ENCODE data around the gene PPIG. TPM values are rescaled to one million over a fixed set of nuclear protein-coding genes. Genes with fewer than 3 reads are reported as not detected.

PPIG gene
- total and polyA plus RNA-seq, 4 donors = 15.2 to 49.3 (median 24.2) TPM

GRCh38 chr2:169690958-169691357 lies 106.8 kb downstream of the PPIG start:
- Histone ChIP-seq H3K27ac (ENCODE audit: low read depth in 1 of 2, low read length in 2 of 2) (no peak overlapping the region), H3K4me3 (ENCODE audit: low read depth in 1 of 3, low read length in 3 of 3) (no peak overlapping the region), H3K9me3 (ENCODE audit: control insufficient read depth in 4 of 4, low read length in 3 of 4) (no peaks in the 10 kb centered on the region), H3K9ac (ENCODE audit: low read depth in 1 of 2, low read length in 2 of 2) (no peak overlapping the region), H3K36me3 (ENCODE audit: control insufficient read depth in 4 of 4, insufficient read depth in 3 of 4, low read depth in 1 of 4, low read length in 3 of 4) (no peaks in the 10 kb centered on the region), H3K4me1 (ENCODE audit: control insufficient read depth in 4 of 4, insufficient read depth in 4 of 4, low read length in 3 of 4) (peaks cover 4 to 18% (median 13%) of the 10 kb centered on the region in 4 donors), H3K27me3 (ENCODE audit: control insufficient read depth in 4 of 4, insufficient read depth in 4 of 4, low read length in 3 of 4) (no peaks in the 10 kb centered on the region)
- 76% methylated on average over 1 of the region's 1 CpG for WGBS
- TF ChIP-seq CTCF (IDR thresholded peaks at IDR 0.05; ENCODE audit: low read depth, low read length, missing input control) (no peak), EGR1 (IDR thresholded peaks at IDR 0.05; ENCODE audit: low read depth in 2 of 2) (no peak), ZBTB33 (IDR thresholded peaks at IDR 0.05) (no peak), FOXA2 (IDR thresholded peaks at IDR 0.05) (no peak), MAX (IDR thresholded peaks at IDR 0.05) (no peak), RAD21 (IDR thresholded peaks at IDR 0.05) (no peak), SP1 (IDR thresholded peaks at IDR 0.05) (no peak), HNF4A (conservative IDR thresholded peaks at IDR 0.05) (no peak), JUND (IDR thresholded peaks at IDR 0.05) (no peak), ATF3 (IDR thresholded peaks at IDR 0.05) (no peak), TAF1 (conservative IDR thresholded peaks at IDR 0.05) (no peak)
- DNase-seq (ENCODE audit: low spot score) = no peak

Other genes with a start within 250 kb of the PPIG start
- gene LRP2, start 221.8 kb upstream of the PPIG start, total RNA-seq = 1 to 10 TPM in 1 of 2 donors, under 1 TPM in 1; 0.19 to 5.7 TPM
- gene LRP2, start 221.8 kb upstream of the PPIG start, polyA plus RNA-seq = under 1 TPM; 0.33 to 0.47 TPM
- 1 to 10 TPM; 2.1 TPM for gene BBS5, start 104.9 kb upstream of the PPIG start, total RNA-seq
- gene BBS5, start 104.9 kb upstream of the PPIG start, polyA plus RNA-seq = 1 to 10 TPM; 1.7 to 2.5 TPM
- under 1 TPM; 0.23 to 0.33 TPM for gene KLHL41, start 74.6 kb upstream of the PPIG start, total RNA-seq
- gene KLHL41, start 74.6 kb upstream of the PPIG start, polyA plus RNA-seq = under 1 TPM; 0.10 to 0.28 TPM
- gene FASTKD1, start 10.5 kb upstream of the PPIG start, total RNA-seq = 10 to 100 TPM; 17.1 to 20.7 TPM
- gene FASTKD1, start 10.5 kb upstream of the PPIG start, polyA plus RNA-seq = 10 to 100 TPM in 1 of 2 donors, 1 to 10 TPM in 1; 6.7 to 15.3 TPM
- under 1 TPM; 0.08 to 0.33 TPM for gene CFAP210, start 110.1 kb downstream of the PPIG start, total RNA-seq
- gene CFAP210, start 110.1 kb downstream of the PPIG start, polyA plus RNA-seq = under 1 TPM; 0.02 to 0.42 TPM
- 1 to 10 TPM; 2.5 to 4.7 TPM for gene PHOSPHO2, start 110.1 kb downstream of the PPIG start, total RNA-seq
- gene PHOSPHO2, start 110.1 kb downstream of the PPIG start, polyA plus RNA-seq = 1 to 10 TPM; 1.4 to 5.3 TPM
- 10 to 100 TPM; 10.2 to 11.9 TPM for gene KLHL23, start 149.5 kb downstream of the PPIG start, total RNA-seq
- gene KLHL23, start 149.5 kb downstream of the PPIG start, polyA plus RNA-seq = 1 to 10 TPM; 2.6 to 5.3 TPM
- 10 to 100 TPM; 35.1 to 49.2 TPM for gene SSB, start 214.5 kb downstream of the PPIG start, total RNA-seq
- 10 to 100 TPM; 29.9 to 61.4 TPM for gene SSB, start 214.5 kb downstream of the PPIG start, polyA plus RNA-seq
- gene METTL5, start 240.6 kb downstream of the PPIG start, total RNA-seq = 10 to 100 TPM; 15.4 to 25.7 TPM
- 10 to 100 TPM; 19.9 to 35.6 TPM for gene METTL5, start 240.6 kb downstream of the PPIG start, polyA plus RNA-seq
- 10 to 100 TPM; 34.3 to 69.4 TPM for gene UBR3, start 243.1 kb downstream of the PPIG start, total RNA-seq
- gene UBR3, start 243.1 kb downstream of the PPIG start, polyA plus RNA-seq = 10 to 100 TPM in 1 of 2 donors, 1 to 10 TPM in 1; 8.5 to 22.5 TPM